Measurements from ENCODE around the gene SPINK1.
"Not testable (repeated sequence)": the region's sequence is repeated elsewhere in the genome, so short reads cannot be mapped to it uniquely, and the experiment has no call there.

Gene SPINK1

DNA sequence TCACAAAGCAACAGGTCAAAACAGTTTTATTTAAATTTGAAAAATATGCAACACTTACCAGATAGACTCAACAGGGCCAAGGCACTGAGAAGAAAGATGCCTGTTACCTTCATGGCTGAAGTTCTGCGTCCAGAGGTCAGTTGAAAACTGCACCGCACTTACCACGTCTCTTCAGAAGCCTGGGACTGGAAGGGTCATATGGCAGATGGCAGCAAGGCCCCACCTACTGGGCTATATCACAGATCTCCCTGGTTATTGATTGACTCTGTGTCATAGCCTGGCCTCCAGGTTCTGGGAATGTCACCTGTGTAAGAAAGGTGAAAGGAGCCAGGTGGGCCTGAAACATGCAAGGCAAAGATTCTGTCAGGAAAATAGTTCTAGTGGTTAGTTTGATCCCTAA is at the start of gene SPINK1:
SPINK1 (minus strand) TSS at position 207 of the 400 bp plus-strand sequence; CDS start at position 113, 94 bp downstream.
- no peak for DNase-seq

DNA sequence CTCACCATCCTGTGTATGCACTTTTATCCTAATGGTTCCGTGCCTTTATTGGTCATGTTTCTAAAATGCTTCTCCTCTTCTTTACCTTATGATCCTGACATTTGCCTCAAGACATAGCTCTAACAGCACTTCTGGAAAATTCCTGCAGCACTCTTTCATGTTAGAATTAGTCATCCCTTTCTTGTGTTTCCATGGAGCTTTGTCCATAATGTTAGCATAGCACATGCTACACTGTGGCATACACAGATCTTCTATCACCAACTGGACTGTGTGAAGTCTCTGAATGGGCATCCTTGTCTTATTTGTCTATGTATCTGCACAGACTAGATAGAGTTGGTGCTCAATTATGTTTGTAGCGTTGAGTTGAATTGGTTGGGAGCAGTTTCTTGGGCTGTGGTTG is 49.0 kb upstream of the SPINK1 start:
- no peak for DNase-seq

DNA sequence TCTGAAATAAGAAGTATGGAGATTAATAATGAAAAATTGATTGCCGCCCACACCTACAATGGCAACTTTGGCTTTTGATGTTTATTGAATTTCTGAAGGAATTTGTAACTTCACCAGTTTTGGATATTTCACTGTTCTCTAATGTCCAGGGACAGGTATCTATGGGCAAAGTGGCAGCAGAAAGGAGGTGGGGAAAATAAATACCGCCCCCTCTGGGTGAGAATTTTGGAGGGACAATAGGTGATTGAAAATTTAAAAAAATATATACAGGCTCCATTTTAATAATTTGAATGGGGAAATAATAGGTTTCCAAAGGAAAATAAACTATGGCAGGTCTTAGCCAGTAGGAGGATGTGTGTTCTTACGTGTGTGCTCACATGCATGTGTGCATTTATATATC is 48.3 kb upstream of the SPINK1 start:
- no peak for DNase-seq

DNA sequence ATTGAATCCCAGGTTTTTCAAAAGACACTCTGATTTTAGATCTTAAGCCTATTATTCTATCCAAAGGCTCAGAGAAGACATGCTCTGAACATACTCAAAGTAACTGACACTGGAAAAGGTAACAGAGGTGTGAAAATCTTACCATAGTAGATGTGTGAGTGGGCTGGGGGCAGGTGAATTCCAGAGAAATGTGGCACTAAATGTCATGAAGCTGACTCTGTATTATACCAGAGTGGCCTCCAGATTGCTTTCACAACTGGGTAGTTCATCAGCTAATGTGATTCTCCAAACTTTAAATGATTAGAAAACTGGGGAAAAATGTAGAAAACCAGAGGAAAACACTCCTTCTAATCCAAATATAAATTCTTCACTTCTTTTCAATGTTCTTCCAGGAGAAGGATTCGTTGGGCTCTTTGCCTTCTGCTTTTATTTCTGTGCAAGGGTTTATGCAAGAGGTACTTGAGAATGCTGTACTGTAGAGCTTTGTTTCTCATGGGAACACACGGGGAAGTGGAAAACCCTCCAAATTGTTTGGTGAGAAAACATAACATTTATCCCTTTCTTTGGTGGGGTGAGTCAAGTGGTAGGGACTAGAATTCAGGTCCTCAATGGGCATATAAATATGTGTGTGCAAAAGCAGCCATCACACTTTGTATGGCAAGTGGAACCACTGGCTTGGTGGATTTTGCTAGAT is 46.7 kb upstream of the SPINK1 start, which contains the start of gene SCGB3A2:
SCGB3A2 (plus strand) TSS at position 646 of the 694 bp plus-strand sequence. CDS start 93 bp downstream, outside the sequence.
- no peak for DNase-seq

GRCh38 chr5:147876626-147877025 is 45.2 kb upstream of the SPINK1 start:
- DNase-seq: no peak

DNA sequence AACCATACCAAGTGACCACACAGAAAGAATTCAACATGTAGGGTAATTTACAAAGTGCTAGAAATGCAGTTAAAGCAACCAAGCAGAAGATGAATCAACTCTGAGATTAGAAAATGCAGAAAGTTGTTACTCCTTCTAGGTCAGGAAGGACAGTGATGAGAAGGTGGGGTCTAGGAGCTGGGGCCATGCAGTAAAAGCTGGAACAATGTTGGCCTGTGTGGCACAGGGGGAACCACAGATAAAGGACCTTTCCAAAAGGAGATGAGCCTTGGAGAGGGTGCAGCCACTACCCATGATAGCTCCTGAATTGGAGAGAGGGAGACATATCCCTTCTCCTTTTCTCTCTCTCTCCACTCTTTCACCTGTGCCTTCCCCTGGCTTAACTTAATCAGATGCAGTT is 44.7 kb upstream of the SPINK1 start:
- no peak for DNase-seq

- no peak for DNase-seq
Observed at GRCh38 chr5:147874910-147875367, 43.5 kb upstream of the SPINK1 start.

DNA sequence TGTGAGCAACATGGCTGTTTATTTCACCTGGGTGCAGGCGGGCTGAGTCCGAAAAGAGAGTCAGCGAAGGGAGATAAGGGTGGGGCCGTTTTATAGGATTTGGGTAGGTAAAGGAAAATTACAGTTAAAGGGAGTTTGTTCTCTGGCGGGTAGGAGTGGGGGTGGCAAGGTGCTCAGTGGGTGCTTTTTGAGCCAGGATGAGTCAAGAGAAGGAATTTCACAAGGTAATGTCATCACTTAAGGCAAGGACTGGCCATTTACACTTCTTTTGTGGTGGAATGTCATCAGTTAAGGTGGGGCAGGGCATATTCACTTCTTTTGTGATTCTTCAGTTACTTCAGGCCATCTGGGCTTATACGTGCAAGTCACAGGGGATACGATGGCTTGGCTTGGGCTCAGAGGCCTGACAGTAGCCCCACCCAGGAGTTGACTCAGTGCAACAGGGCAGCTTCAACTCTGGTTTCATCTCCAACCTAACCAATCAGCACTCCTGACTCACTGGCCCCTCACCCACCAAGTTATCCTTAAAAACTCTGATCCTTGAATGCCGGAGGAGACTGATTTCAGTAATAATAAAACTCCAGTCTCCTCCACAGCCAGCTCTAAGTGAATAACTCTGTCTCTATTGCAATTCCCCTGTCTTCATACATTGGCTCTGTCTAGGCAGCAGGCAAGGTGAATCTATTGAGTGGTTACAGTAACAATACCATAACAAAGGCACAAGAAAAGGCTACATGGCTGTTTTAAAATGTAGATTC is 42.8 kb upstream of the SPINK1 start:
- DNase-seq: not testable (repeated sequence)

GRCh38 chr5:147872744-147873435 is 41.4 kb upstream of the SPINK1 start:
- not testable (repeated sequence) for DNase-seq

- not testable (repeated sequence) for DNase-seq
Observed at GRCh38 chr5:147871980-147872549, 40.6 kb upstream of the SPINK1 start.

GRCh38 chr5:147869892-147870291 is 38.4 kb upstream of the SPINK1 start:
- not testable (repeated sequence) for DNase-seq

GRCh38 chr5:147869112-147869511 is 37.6 kb upstream of the SPINK1 start:
- no peak for DNase-seq

GRCh38 chr5:147863454-147864158 is 32.1 kb upstream of the SPINK1 start:
- no peak for DNase-seq

DNA sequence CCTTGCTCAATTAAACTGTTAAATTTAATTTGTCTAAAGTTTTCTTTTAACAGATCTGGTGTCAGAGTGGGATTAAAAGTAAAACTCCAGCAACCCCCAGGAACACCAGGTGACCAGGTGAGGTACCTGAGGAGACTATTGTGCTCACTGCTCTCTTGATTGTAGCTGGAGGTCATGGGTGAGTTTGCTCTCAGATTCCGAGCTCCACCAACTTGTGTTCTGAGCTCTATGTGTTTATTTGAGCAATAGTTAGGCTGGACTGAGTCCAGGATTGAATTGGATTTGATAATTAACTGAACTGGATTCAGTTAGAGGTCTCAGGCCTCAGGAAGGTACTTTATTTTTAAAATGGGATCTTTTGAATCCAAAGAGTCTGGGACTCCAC is 29.2 kb upstream of the SPINK1 start:
- no peak for DNase-seq

DNA sequence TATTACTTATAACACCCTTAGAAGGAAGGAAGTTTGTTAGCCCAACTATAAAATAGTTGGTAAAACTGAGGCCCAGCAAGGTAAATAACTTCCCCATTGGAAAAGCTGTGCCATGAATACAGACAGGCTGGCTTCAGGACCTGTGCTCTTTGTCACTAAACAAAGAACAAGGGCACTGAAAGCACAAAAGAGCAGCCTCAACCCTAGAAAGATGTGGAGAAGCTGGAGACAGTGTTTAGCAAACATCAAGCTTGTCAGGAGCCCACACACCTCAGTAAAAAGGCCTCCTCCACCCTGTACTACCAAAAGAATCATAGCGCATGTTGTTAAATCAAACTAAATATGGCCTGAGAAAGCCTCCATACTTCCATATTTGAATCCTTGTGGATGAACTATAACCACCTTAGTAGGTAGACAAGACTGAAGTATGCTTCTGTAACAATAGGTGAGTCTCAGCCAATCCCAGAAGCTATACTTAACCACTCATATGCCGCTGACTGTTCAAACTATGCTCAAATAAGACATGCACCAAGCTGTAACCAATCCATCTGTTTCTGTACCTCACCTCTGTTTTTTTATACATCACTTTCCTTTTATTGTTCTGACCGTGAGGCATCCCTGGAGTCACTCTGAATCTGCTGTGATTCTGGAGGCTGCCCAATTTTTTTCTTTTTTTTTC is 28.6 kb upstream of the SPINK1 start:
- no peak for DNase-seq

DNA sequence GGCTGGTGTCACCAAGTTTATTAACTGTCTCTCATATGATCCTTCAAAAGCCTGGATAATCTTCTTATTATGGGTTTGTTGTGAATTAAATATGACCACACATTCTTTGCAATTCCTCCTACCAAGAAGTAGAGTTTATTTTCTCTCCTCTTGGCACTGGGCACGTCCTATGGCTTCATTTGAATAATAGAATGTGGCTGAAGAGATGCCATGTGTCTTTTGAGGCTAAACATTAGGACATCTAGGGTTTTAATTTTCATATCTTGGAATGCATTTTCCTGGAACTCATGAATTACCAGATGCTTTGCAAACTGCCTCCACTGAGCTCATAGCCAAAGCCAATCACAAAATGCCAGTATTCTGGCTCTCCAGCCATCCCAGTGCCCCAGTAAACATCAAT is 27.1 kb upstream of the SPINK1 start:
- DNase-seq: no peak

DNA sequence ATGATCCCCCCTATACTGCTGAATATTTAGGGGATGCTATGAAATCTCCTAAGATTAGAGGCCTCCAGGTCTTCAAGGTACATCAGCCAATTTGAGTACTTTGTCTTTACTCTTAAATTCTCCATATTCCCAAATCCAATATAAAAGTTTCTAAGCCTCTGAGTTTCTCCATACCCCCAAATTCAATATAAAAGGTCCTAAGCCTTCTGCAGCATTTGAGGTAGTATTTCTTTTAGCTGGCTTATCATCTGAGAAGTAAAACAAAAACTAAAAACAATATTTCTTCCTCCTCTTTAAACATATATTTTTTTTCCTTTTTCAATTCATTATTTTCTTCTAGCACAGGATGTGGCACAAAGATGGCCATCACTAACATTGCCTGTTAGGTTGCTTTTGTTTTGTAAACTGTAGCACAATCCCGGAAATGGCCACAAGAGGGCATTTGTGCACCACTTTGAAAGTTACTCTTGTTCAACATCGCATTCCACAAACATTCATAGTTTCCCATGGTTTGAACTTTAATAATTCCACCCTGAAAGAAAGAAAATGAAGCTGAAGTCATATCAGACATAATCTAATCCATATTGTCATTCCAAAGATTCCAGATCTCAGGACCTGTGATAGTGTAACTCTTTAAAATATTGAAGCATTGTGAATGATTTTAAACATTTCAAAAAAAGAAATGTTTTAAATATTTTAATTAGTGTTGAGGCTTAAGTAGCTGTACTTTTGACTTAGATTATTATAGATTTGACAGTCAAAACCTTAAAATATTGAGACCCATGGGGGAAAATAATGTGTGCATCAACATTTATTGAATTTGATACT is 26.0 kb upstream of the SPINK1 start:
- peak; percentile 69 for DNase-seq

DNA sequence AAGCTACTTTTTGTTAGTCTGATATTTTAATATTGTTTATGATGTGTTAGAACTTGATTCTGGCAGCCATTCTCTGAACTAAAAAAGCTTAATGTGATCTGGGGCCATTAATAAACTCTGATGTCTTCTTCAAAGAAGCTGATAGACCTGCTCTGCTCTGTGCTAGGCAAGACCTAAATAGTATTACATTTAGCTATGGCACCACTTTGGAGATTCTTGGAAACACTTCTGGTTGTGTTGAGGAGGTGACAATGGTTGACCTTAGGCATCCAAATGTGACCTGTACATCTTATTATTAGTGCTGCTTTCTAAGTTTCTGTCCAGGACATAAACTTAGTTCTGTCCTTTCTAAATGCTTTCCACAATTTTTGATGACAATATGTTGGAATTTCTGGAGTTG is 25.3 kb upstream of the SPINK1 start:
- DNase-seq: no peak

DNA sequence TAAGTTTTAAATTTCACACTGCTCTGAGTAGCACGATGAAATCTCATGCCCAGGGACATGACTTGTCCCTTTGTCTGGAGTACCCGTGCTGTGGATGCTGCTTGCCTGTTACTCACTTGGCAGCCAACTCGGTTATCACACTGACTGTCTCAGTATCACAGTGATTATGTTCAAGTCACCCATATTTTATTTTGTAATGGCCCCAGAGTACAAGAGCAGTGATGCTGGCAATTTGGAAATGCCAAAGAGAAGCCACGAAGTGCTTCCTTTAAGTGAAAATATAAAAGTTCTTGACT is 24.3 kb upstream of the SPINK1 start:
- no peak for DNase-seq

DNA sequence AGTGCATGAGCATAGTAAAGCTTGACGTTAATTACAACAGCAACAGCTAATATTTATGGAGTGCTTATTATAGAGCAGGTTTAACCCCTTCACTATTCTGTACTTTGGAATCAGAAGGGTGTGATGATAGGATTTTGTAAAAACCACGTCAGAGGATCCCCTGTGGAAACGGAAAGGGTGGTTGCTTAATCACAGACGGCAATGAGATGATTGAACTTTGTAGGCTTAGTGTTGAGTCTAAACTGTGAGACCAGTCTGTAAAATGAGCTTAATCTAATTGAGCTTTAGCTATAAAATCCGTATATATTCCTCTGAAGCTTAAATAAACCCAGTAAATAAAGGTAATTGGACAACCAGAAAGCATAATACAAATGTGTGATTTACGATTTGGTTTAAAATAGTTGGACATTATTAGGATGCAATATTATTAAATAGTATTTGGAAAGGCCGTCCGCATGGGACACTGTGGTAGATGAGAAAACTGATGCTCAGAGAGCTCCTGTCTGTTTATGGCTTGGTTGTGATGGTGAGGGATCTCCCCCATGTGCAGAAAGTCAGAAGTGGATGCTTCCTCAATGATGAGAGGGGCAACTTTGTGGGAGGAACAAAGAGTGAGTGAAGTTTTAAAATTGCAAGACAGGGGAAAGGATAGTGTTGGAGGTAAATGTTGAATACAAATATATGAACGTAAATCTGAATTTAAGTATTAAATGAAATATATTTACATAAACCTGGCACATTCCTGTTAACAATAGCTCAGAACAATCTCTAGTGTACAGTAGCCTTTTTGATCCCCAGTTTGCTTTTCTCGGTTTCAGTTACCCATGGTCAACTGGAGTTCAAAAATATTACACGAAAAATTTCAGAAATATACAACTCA is 23.7 kb upstream of the SPINK1 start:
- no peak for DNase-seq

Measured in hematopoietic multipotent progenitor cell treated with erythropoietin and hydrocortisone succinate and interleukin-3 and kit ligand, for 6 days (in vitro differentiated cells).